Measurements from ENCODE around the gene MAP9.
"Not testable (repeated sequence)": the region's sequence is repeated elsewhere in the genome, so short reads cannot be mapped to it uniquely, and the experiment has no call there.

The MAP9 gene

GRCh38 chr4:155342142-155342541 lies 34.6 kb downstream of the MAP9 start:
- no peak for DNase-seq (ENCODE audit: low spot score)

DNA sequence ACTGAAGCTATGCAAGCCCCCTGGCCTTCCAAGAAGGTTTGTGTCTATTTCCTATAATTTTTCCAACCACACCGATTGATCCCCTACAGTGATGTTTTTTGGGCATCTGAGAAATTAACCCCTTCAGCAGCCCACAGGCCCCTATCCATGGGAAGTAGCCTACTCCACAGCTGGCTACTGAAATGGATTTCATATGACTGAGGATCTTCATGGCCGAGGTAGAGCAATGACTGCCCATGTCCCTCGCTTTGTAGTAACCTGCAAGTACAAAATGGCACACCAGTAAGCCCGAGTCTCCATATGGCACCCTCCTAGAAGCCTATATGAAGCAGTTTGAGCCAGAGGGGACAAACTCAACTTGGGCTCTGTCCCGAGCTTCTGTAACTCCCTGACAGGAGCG lies 36.8 kb downstream of the MAP9 start:
- no peak for DNase-seq (ENCODE audit: low spot score)

DNA sequence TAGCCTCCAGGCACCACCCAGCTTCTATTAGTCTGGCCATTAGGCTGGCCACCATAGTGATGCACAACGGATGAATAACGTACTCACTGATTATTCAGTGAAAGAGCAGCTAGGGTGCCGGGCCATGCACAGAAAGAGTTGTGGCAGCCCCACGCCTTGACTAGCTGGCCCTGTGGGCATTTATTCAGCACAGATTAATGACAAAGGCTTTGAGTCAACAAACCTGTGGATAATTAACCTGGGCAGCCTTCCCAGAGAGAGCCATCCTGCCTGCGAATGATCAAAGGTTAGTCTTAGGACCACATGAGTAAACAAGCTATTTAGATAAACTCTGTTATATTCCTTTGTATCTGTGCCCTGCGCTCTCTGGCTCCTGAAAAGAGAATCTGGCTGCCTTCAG lies 37.2 kb downstream of the MAP9 start:
- no peak for DNase-seq (ENCODE audit: low spot score)

GRCh38 chr4:155338196-155338595 lies 38.6 kb downstream of the MAP9 start:
- no peak for DNase-seq (ENCODE audit: low spot score)

DNA sequence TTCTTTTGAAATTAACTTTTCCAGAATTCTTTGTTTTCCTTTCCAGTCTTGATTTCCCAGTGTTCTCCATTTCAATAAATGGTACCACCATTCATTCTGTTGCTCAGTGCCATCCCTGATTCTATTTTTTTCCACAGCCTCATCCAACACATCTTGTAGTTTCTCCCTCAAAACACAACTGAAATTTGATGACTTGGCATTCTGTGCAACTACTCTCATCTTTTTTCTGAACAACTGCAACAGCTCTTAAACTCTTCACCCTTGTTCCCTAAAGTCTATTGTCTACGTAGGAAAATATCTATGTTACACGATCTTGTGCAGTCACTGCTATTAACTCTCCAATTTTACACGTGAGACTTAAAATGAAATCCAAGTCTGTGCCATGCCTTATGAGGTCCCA lies 40.5 kb downstream of the MAP9 start:
- DNase-seq (ENCODE audit: low spot score): no peak

GRCh38 chr4:155331478-155331877 lies 45.3 kb downstream of the MAP9 start:
- no peak for DNase-seq (ENCODE audit: low spot score)

DNA sequence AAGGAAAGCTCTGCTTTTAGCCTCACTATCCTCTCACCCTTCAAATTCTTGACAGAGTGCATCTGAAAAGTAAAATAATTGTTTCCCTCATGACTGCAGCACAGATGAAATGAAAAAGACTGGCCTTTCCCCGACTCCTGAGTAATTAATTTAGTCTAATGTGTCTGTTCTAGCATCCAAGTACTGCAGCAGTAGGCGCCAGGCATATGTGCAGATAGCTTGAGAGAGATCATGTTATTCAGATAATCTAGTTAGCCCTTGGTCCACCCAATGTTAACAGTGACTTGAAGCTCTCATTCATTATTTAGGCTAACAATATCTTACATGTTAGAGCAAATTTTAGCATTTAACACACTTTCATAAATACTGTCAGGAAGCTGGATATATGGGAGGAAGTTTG lies 54.0 kb downstream of the MAP9 start:
- no peak for DNase-seq (ENCODE audit: low spot score)

DNA sequence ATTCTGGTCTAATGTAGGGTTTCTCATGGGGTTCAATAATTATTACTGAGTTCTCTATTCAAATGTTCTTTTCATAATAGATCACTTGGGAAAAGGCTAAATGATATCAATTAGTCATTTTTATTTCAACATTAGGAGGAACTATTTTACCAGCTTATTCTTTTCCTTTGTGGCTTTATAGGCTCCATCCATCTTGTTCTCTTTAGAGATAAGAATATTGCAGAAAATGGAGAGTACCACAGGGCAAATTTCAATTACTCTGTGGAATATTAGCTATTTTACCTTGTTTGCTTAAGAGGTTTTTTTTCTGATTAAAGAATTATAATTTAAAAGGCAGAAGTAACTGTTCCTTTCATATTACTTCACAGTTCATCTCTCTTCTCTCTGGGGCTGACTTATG lies 55.8 kb downstream of the MAP9 start:
- no peak for DNase-seq (ENCODE audit: low spot score)

DNA sequence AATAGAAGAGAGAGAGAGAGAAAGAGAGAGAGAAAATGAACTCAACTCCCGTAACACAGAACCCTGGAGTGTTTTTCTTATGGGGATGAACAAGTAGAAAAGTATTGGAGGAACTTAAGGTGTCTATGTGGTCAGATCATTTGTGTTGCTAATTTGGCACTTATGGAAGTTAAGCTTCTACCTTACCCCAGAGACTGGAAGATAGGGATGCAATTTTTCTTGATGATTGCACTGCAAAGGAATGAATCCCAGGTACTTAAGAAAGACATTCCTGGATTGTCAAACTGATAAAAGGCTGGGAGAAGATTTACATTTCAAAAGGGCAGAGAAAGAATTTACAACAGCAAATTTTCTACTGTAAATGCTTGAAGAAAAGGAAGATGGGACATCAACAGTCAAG lies 57.2 kb downstream of the MAP9 start:
- DNase-seq (ENCODE audit: low spot score): no peak

DNA sequence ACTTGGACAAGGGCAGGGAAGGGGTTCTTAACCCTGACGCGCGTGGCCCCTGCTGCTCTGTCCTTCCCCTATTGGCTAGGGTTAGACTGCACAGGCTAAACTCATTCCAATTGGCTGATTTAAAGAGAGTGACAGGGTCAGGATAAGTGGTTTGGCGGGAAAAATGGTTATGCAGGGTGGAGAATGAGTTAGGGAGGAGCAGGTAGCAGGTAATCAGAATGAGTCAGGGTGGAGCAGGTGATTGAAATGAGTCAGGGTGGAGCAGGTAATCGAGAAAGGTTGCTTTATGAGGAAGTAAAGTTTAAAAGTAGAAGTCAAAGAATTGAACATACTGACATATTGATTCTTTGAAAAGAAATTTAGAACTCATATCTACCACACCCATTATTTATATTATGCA lies 64.7 kb downstream of the MAP9 start:
- DNase-seq (ENCODE audit: low spot score): not testable (repeated sequence)

GRCh38 chr4:155307731-155308277 lies 69.0 kb downstream of the MAP9 start:
- DNase-seq (ENCODE audit: low spot score): no peak

- no peak for DNase-seq (ENCODE audit: low spot score)
Measured at GRCh38 chr4:155305619-155306018, 71.1 kb downstream of the MAP9 start.

GRCh38 chr4:155304375-155304774 lies 72.4 kb downstream of the MAP9 start:
- no peak for DNase-seq (ENCODE audit: low spot score)

GRCh38 chr4:155299103-155299502 lies 77.7 kb downstream of the MAP9 start:
- no peak for DNase-seq (ENCODE audit: low spot score)
